GM19035 (cell line): ENCODE measurements around the gene CDK9.

Source experiments
- ATAC-seq: cut with Tn5 transposase; IDR thresholded peaks from one replicate; pipeline ENCODE4 v1.9.1; 2021; ENCODE audit not compliant: unreplicated experiment

CDK9 gene

GRCh38 chr9:127761061-127761460 is 24.8 kb upstream of the CDK9 start:
- no peak for ATAC-seq

GRCh38 chr9:127761491-127761956 is 24.3 kb upstream of the CDK9 start:
- ATAC-seq: no peak

GRCh38 chr9:127762111-127762676 is 23.6 kb upstream of the CDK9 start:
- no peak for ATAC-seq

GRCh38 chr9:127763918-127764384 is 21.9 kb upstream of the CDK9 start:
- no peak for ATAC-seq

- no peak for ATAC-seq
Observed at GRCh38 chr9:127765418-127765817, 20.4 kb upstream of the CDK9 start.

- no peak for ATAC-seq
Observed at GRCh38 chr9:127767410-127767809, 18.4 kb upstream of the CDK9 start.

GRCh38 chr9:127767909-127768331 is 17.9 kb upstream of the CDK9 start:
- no peak for ATAC-seq

GRCh38 chr9:127768698-127769097 is 17.1 kb upstream of the CDK9 start:
- ATAC-seq: no peak

- ATAC-seq: no peak
Observed at GRCh38 chr9:127769101-127769500, 16.7 kb upstream of the CDK9 start.

- no peak for ATAC-seq
Observed at GRCh38 chr9:127769929-127770582, 15.8 kb upstream of the CDK9 start.

- ATAC-seq: no peak
Observed at GRCh38 chr9:127770583-127770904, 15.3 kb upstream of the CDK9 start.

GRCh38 chr9:127770905-127771569 is 14.8 kb upstream of the CDK9 start:
- peak; percentile 87 for ATAC-seq

- ATAC-seq: no peak
Observed at GRCh38 chr9:127771570-127772189, 14.2 kb upstream of the CDK9 start.

- ATAC-seq: no peak
Observed at GRCh38 chr9:127772603-127773002, 13.2 kb upstream of the CDK9 start.

- no peak for ATAC-seq
Observed at GRCh38 chr9:127773272-127773671, 12.6 kb upstream of the CDK9 start.

GRCh38 chr9:127773981-127774380 is 11.9 kb upstream of the CDK9 start:
- no peak for ATAC-seq

- ATAC-seq: peak; percentile 32
Observed at GRCh38 chr9:127776195-127776923, 9.5 kb upstream of the CDK9 start.

GRCh38 chr9:127776924-127777289 is 8.9 kb upstream of the CDK9 start:
- no peak for ATAC-seq

- ATAC-seq: no peak
Observed at GRCh38 chr9:127777368-127777980, 8.4 kb upstream of the CDK9 start.

GRCh38 chr9:127778280-127779135 is 7.3 kb upstream of the CDK9 start, which contains the start of gene SH2D3C:
Gene SH2D3C, minus strand, starts transcription at chr9:127778666. Its CDS starts 39 bp downstream, at chr9:127778627.
- ATAC-seq: peak; percentile 33
